ENCODE measurements around the gene UCP2.

The UCP2 gene

DNA sequence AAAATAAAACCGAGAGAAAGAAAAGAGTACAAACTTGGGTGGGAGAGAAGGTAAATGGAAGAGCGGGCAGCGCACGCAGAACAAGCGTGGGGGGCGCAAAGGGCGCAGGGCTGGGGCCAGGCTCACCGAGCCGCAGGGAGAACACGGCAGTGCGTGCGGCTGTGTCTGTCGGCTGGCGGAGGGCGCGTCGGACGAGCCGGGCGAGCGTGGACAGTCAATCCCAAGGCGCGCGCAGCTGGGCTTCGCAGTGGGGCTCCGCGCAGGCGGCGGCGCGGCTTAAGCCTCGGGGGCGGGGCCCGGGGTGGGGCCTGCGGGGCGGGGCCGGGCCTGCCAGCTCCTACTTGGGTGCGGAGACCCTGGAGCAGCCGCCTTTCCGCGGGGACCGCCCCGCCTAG lies at the start of gene UCP2:
UCP2 (minus strand) TSS at position 249 of the 395 bp plus-strand sequence. CDS start 4,465 bp downstream, outside the sequence.
- DNase-seq, result peak; percentile 89

- no peak for DNase-seq
Observed at GRCh38 chr11:74030723-74031676, 48.4 kb upstream of the UCP2 start.

DNA sequence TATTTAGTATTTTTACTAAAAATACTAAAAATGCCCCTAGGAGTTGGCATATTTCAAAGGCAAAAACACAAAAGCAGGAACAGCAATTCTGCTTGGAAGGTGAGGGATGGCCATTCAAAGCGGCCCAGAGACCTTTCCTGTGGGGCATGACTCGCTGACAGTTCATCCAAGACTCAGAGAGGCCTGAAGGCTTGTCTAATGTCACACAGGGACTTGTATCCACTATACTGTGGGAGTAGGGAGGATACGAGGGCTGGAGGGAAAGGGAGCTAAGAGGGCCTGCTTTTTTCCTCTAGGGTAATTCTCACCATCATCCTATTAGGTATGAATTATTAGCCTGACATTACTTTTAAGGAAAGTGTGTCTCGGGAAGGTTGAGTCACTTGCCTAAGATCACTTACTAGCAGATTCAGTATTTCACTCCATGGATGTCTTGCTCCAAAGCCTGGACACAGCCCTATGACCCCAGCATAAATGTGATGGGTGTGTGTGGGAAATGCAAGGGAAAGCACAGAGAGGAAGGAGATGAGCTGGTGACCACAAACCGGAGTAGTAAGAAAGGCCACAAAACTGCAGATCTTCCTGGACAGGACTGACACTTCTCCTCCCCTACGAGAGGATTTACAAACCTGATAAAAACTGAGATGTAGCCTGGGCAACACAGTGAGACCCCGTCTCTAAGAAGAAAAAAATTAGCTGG lies 43.0 kb upstream of the UCP2 start:
- no peak for DNase-seq

DNA sequence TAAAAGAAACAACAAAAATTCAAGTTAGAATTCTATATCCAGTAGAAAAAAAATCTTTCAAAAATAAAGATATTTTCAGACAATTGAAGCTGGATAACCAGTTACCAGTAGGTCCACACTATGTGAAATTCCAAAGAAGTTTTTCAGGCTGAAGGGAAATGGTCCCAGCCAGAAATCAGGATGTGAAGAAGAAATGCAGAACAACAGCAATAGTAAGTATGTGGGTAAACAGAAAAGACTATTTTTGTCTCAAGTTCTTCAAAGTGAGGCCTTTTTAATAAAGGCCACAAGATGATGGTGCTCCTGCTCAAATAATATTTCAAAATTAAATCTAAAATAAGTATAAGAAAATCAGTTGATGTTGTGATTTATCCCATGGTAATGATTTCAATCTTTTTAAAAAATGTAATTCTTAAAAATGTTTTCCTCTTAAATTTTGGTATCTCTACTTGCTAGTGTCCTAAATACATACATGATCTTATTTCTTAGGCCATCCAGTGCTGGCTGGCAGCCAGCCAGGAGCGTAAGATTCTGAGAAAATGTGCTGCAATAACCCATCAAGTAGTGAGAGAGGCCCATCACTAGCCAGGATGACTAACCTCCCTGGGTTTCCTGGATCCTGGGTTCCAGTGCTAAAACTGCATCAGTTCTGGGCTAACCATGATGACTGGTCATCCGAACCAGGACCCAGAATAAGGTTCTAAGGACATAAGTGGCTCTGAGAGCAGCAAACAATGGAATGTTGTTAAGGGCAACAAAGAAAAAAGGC lies 41.8 kb upstream of the UCP2 start:
- no peak for DNase-seq

DNA sequence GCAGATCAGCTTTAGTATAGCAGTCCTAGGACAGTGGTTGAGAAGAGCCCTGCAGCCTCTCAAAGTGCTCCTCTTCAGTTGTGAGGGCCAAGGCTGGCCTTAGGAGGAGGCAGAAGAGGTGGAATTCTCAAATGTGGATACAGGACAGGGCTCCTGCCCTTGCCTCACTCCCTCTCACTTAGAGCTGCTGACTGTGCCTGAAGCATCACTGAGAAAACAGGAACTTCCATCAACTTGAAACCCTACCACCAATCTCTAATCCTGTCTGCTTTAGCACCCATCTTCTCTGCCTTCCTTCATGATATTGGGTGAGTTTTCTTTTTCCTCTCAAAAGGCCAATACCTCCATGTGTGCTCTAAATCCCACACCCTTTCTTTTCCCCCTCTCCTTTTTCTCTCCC lies 40.6 kb upstream of the UCP2 start:
- DNase-seq, result no peak

DNA sequence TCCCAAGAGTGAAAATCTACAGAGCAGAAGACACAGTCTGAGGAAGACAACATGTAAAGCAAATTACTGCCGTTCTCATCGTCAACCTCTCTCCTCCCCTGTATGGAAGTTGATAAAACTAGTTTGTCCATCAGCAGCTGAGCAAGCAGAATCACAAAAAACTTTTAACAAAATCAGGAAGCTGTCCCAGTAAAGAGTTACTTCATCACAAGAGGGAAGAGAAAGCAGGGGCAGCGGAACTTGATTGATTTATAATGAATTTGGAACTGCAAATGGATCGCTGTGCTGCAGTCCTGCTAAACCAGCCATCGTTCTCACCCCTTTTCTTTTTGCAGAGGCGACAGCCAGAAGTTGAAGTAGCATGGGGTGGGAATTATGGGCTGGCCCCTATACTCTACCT lies 39.9 kb upstream of the UCP2 start:
- DNase-seq, result no peak

GRCh38 chr11:74021998-74022397 lies 39.4 kb upstream of the UCP2 start:
- DNase-seq, result no peak

DNA sequence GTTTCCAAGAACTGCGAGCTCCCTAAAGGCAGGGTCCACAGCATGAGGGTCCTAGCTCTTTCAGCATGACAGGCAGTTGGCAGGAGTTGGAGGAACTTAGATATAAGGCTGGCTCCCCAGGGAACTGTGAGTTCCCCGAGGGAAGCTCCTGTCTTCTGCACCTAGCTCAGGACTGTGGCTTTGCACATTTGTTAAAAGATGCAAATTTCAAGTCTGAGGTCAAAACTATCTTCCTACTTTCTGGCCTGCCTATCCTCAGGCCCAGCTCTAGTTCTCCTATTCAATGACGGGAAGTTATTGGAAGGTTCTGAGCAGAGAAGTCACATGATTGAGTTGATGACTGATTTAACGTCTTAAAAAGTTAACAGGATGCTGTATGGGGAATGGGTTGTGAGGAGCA lies 37.9 kb upstream of the UCP2 start:
- DNase-seq, result no peak

- DNase-seq, result peak; percentile 44
Observed at GRCh38 chr11:74019860-74020259, 37.2 kb upstream of the UCP2 start.

- DNase-seq, result no peak
Observed at GRCh38 chr11:74019104-74019738, 36.6 kb upstream of the UCP2 start.

GRCh38 chr11:74018331-74019005 lies 35.8 kb upstream of the UCP2 start:
- no peak for DNase-seq

DNA sequence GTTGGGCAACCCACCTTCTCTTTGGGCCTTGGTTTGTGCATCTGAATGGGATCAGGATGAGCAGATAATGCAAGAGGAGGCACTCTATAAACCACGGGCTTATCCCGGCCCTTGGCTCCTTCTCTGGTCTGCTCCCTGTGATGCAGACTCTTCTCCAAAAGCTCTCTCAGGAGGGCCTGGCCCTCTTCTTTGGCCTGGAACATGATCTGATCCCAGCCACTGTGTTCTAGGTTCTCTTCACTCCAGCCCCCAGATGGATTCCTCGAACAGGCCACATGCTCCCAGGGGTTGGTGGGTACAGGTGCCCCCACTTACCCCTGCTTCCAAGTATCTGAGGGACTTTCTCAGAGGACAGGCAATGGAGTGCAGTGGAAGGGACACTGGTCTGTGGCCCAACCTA lies 35.0 kb upstream of the UCP2 start:
- DNase-seq, result no peak

GRCh38 chr11:74015919-74016684 lies 33.5 kb upstream of the UCP2 start:
- no peak for DNase-seq

DNA sequence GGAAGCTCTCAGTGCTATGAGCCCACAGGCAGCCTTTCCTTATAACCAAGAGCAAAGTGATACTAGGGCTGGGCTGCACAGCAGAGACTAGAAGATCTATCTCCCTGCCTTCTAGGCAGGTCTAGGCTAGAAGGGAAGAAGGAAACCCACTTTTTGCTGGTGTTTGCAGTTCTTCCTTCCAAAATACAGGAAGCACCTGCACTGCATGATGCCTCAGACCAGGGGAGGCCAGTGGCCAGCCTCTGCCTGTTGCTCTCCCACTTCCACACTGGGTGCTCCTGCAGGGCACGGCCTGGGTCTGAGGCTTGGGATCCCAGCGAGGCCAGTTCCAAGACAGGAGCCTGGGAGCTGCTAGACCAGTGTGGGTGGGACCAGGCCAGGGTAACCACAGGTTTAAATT lies 32.2 kb upstream of the UCP2 start:
- no peak for DNase-seq

DNA sequence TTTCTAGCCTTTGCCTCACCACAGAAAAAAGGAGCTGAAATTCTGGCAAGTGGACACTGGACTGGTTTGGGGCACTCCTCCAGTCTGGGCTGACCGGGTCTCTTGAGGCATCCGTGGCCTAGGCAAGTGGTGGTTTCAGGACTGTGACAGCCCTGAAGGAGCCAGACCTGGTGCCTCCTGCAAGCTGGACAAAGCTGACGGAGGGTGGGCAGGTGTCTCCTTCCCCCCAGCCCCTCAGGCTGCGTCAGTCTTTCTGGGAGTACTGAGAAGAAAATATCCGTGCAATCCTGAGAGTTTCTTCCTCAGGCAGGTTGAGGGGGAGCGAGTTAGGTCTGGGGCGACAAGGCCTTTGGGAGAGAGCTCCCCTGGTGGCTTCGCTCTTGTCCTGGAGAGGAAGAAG lies 30.5 kb upstream of the UCP2 start:
- DNase-seq, result no peak

- DNase-seq, result no peak
Observed at GRCh38 chr11:74012074-74012809, 29.6 kb upstream of the UCP2 start.

DNA sequence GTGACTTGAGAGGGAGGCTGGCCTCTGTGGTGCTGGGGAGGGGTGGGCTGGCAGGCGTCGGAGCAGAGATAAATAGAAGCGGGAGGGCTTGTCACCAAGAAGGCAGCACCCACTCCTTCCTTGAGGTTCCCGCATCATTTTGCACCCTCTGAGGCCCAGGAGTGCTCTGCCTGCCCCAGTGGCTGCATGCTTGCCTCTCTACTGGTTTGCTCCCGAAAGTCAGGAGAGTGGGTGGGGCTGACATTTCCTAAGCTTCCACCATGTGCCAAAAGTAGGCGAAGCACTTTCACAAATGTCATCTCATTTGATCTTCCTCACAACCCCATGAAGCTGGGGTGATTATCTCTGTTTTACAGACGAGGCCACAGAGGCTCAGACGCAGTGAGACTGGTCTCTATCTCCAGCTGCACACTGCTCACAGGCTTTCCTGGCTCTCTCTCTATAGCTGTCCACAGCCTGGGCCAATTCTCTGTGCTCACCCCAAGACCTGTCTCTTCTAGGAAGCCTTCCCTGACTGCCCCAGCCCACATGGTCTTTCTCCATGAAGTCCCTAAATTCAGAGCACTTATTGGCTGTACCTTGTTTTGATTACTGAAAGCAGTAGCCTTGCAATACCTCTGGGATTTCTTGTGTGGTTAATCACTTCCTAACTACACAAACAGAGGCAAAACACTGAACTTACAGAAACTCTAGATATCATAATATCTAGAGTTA lies 28.9 kb upstream of the UCP2 start:
- peak; percentile 82 for DNase-seq

DNA sequence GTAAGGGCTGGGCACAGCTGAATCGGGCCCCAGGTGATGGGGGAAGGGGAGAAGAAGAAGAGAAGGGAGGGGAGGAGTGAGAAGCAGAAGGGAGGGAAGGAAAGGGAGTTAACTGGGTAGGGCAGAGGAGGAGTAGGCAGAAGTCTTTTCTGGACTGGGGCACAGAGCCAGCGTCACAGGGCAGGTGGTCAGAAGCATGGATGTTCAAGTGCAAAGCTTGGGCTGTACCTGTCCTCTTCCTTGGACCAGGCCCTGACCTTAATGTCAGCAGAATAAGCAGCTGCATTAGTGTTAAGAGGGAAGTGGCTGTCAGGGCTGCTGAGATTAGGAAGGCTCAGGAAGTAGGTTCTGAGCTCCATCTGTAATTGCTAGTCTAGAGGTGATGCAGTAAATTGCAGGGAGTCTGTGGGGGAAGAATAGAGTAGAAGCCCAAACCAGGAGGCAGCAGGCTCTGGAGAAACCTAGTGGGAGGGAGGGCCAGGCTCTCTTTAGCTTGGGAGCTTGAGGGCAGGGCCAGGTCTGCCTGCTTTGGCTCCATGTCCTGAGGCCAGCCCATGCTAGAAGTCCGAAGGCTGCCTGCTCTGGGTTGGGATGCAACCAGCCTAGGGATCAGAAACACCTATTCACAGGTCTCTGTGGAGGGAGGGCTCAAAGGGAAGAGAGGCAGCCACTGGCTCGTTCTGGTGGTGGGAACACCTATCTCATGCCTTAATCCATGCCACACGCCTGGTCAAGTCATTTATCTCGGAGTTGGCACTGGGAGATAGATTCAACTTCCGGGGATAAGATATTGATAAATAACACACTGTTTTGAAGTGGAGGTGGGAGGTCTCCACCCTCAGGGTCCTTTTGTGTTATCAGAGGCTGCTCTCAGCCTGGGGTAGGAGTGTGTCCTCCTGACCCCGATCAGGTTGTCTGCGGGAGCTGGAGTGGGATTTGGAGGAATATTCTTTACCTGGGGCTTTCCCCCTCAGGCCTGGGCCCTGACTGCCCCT lies 28.0 kb upstream of the UCP2 start:
- no peak for DNase-seq

Data from CD4-positive, alpha-beta T cell treated with Interleukin-17A for 1 hour (primary cell).